Epidermal melanocyte (primary cell): ENCODE results near the gene DPH2.

Experiments
- DNase-seq: peaks from one replicate; pipeline ENCODE4 v3.0.0; 2011; ENCODE audit warnings: low spot score; ENCODE audit not compliant: insufficient read length

Gene DPH2

DNA sequence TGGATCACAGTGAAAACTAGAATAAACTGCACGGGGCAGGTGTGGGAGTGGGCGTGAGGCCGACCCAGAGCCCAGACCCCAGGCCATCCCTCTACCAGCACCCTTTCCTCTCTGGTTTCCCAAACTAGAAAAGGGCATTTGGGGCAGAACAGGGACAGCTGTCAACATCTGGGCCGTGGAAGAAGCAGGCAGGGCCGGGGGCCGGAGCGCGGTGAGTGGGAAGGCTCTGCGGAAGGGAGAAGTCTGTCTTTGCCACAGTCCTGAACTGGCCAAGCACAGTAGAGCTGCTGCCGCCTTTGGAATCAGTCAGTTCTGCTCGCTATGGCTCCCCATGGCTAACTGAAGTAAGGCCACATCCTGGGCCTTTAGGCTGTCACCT is 28.2 kb downstream of the DPH2 start:
- no peak for DNase-seq

DNA sequence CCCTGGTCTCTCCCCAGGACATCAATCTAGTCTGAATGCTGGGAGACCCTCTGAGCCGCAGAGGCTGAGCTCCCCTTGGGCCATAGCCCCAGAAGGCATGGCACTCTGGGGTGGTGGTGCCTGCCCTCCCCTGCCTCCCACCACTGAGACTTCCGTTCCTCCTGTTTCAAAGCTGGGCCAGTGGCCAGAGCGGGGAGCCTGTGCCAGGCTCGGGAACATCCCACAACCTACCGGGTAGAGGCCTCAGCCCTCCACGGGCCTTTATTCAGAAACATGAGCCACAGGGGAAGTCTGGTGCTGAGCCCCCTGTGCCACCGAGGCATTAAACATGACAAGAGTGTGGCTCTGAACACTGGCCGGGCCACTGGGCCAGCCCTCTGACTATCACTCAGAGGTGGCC is 29.6 kb downstream of the DPH2 start:
- no peak for DNase-seq

DNA sequence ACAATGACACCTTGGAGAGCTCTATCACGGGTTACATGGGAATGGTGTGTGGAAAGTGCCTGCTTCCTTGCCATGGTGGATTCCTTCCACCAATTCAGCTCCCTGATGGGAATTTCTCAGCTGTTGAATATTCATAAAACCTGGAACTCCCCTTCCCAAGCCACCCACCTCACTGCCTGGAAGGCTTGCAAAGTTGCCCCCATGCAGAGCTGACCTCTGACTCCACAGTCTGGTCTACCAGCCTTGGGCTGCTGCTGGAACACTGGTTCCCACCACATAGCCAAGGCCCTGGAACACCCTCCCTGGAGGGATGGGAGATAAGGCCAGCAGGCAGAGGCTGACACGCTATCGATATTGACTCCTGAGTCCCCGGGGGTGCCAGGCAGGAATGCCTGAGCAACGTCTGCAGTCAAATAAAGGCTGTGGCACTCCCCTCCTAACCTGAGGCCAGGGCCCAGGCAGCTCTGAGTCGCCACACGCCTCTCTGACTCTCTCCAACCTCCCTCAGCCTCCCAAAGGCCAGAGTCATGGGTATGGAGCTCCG is 30.4 kb downstream of the DPH2 start:
- no peak for DNase-seq

DNA sequence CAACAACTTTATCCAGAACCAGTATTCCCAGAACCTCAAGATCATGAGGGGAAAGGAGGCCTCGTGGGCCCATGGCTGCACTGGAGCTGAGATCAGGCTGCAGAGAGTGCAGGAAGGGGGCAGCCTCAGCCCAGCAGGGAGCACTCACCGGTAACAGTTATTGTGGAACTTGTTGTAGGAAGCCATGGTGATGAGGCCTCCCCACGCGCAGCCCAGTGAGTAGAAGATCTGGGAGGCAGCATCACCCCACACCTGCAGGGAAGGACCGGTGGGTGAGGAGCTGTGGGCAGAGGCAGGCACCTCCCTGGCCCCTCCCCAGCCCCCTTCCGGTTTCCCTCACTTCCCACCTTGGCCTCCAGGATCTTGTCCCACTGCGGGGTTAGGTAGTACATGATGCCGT is 32.4 kb downstream of the DPH2 start:
- no peak for DNase-seq

DNA sequence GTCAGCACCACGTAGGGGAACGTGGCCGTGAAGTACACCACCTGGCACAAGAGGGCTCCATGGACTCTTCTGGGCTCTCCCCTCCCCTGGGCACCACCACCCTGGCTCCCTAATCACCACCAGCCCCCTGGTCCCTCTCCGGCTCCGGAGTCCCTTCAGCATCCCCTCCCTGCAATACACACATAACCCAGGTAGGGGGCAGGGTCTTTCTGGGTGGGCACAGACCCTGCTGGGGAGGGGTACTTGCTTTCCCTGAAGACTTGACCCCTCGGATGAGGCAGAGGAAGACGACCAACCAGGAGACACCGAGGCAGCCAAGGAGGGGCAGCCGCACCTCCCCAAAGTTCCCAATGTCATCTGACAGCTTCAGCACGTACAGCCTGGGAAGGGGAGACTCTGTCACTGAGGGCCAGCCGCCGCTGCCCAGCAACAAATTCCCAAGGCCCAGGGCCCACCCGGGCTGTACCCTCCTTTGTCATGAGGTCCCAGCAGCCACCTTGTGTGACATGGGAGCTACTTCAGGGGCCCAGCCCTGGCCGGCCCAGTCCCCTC is 32.9 kb downstream of the DPH2 start:
- DNase-seq, result no peak

DNA sequence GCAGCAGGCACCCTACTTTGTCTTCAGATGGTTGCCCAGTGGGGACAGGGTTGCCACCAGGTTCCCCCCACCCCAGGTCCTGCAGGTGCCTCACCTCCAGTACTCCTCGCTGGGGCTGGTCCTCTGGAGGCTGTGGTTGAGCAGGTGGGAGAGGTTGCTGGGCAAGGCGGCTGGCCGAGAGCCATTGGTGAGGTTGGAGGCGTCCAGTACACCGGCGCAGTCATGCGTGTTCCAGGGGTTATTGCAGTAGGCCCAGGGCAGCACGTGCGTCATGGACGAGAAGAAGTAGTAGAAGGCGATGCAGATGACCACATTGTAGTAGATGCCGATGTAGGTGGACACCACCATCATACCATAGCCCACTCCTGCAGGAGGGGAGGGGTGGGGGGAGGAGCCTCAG is 38.4 kb downstream of the DPH2 start:
- DNase-seq, result no peak

DNA sequence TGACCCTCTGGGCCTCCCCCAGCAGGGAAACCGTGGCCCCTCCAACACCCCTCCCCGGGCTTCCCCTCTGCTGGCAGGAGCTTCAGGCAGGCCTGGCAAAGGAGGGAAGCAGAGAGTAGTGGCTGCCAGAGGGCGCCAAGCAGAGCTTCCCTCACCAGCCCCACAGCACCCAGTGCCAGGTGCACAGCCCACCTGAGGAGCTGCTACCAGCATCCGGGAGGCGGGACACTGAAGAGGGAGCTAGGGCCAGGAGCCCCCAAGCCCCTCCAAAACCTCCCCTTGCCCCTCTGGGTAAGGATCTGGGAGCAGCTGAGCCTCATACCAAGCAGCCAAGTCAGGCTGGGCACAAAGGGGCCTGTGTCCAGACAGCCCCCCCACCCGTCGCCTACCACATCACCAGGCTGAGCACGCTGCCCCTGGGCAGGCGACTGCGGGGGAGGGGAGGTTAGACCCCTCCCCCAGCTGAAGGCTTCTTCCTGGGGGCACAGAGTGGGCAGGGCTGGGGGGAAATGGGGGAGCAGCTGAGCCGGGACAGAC is 41.2 kb downstream of the DPH2 start:
- DNase-seq, result no peak

DNA sequence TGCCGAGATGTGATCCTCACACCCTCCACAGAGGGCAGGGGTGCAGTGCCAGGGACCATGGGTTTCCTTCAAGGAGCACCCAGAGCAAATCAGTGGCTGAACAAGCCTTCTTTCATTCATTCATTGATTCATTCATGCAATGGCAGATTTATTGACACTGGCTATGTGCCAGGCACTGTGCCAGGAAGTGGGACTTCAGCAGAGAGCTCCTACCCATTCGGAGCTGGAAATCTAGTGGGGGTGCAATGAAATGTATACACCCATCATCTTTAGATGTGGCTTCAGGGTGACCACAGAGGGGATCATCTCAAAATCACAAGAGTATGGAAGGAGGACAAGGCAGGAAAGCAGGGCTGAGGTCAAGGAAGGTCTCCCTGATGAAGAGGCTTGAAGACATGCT is 42.6 kb downstream of the DPH2 start:
- no peak for DNase-seq

DNA sequence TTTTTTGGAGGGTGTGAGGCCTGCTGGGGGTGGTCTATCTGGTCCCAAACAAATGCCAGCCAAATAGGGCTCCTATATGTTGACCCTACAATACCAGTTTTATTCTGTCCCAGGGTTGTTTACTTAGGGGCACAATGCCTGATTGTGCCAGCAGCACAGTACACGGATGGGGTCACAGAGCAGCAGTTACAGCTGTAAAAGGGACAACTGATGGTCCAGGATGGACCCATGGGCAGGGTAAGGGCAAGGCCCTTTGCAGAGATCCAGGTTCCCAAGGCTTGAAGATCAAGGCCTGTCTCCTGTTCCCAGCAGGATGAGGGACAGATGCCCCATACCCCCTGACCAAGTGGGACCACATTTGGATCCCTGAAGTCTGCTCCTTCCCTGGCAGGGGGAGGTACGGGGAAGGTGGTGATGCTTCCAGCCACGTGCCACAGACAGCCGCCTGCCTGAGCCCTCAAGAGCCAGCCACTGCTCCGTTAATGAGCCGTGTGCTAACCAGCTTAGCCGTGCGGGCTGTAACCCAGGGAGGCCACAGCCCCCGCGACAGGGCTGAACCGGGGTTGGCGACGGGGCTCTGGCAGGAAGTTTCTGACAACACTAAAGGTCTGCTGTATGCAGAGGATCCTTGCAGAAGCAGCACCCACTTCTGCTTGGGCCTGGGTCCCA is 43.3 kb downstream of the DPH2 start:
- no peak for DNase-seq

DNA sequence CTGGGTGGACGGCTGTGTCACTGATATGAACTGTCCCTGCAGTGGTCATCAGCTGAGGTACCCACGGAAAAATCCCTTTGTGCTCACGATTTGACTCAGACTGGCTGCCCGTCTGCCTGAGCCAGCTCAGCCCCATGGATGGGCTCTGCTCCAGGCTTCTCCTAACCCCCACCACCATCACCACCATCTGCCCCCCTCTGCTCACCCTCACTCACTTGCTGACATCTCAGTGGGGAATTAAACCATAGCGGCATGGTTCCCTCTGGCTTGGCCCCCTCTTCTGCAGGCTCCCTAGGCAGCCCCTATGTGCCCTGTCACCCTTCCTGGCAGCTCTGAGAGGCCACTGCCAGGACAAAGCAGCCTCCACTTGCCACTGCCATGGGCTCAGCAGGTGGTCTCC is 44.1 kb downstream of the DPH2 start:
- DNase-seq, result no peak

DNA sequence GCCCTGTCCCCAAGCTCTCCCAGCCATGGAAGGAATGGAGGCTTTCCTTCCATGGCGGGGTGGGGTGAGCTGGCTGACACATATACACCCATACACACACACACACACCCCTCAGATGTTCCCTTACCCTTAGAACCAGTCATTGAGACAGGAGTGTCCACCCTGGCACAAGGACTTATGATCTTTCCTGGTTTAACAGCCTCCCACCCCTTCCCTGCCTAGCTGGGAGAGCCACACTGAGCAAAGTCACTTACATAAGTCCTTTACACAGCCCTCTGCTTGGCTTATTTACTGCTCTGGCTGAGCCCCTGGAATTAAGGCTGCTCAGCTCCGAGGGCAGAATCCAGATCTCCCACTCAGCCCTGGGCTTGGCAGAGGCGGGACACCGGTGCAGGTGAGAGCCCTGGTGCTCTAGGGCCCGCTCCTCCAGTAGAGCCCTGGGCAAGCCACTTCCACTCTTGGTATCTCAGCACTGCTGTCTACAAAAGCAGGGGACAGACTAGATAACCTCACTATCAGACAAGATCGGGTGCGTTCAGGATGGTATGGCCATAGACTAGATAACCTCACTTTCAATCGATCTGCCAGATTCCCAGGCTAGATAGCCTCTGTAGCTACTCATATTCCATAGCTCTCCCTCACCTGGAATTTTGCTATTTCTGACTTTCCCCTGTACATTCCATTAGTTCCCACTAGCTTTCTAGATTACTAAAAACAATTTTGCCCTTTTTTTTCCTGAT is 44.7 kb downstream of the DPH2 start:
- peak; percentile 9 for DNase-seq

DNA sequence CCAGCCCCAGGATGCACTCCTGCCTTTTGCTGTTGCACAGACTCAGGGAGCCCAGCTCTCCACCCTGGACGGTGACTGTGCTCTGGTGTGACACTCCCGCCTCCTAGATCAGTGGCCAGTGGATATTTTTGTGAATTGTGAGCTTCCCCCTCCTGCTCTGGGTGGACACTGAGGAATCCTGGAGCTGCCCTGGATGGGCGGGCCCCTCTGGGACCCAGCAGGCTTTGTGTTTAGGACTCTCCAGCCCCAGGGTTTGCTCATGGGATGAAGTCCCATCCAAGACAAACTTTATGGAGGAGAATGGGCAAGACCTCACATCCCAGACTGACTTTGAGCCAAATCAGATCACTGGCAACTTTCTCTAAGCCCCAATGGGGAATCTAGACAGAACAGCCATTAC is 45.4 kb downstream of the DPH2 start:
- DNase-seq, result peak; percentile 7

DNA sequence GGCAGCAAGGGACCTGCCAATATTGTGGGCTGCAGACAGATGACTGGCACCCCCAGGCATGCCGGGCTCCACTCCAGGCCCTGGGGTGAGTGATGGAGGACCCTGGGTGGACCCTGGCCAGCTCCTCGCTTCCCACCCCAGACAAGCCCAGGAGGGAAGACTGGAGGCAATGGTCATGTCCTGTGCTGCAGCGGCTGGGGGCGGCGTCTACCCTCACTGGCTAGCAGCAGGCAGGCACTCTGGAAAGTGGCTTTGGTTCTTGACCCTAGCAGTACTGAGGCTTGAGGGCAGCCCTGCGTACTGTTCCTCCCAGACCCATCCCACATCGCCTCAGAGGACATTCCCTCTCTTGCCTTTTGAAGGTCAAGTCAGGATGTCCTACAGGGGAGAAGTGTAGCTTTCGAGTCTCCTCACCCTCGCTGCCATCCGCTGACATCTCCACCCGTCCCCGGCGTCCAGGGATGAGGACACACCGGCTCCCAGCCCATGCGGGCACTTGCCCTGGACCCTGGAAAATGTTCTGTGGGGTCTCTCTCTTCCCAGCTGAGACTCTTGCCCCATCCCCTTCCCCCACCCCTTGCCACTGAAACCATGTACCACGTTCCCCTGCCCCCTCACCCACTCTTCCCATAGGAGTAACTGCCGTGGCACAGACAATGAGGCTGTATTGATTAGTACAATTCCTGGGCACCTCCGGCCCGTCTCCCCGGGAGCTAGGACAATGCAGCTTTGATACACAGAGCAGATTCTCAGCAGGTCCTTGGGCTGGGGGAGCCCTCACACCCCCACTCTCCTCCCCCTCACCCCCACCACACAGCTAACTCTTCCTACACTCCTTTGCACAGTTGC is 46.5 kb downstream of the DPH2 start:
- DNase-seq, result no peak

DNA sequence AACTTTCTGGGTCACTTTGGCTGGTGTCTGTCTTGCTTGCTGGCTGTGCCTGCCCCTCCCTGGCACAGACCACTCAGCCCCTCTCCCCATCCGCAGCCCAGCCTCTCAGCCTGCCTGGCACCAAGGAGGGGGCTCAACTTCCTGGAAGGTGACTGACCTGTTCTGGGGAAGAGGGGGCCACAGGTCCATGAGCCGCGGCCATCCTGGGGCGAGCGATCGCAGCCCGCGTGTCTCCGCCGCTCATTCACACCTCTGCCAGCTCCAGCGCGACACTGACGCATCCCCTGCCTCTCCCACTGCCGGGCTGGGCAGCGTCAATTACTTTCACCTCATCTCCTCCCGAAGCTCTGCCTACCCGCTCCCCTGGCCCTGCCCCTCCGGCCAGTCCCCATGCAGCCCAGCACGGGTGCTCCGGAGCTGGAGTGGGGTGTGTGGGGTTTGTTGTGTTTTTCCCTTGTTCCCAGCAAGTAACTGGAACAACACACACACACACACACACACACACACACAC is 47.1 kb downstream of the DPH2 start:
- peak; percentile 0 for DNase-seq

DNA sequence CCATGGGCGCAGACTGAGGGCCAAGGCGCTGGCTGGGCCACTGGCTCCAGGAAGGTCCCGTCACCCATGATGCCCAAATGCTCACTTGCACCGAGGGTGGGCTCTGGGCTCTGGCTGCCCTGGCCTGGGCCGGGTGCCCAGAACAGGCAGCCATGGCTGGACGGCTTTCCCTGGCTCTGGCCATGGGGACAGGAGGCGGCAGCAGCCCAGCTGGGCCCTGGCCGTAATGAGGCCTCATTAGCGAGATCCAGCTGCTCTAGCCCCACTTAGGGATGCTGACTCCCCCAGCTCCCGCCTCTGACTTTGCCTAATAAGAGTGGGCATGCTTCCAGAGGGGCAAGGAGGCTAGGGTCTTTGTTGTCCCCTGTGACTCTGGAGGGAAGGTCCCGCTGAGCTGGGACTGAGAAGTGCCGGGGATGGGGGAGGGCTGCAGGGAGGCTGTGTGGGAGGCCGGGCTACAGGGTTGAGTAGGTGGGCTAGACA is 49.7 kb downstream of the DPH2 start:
- DNase-seq, result peak; percentile 7

DNA sequence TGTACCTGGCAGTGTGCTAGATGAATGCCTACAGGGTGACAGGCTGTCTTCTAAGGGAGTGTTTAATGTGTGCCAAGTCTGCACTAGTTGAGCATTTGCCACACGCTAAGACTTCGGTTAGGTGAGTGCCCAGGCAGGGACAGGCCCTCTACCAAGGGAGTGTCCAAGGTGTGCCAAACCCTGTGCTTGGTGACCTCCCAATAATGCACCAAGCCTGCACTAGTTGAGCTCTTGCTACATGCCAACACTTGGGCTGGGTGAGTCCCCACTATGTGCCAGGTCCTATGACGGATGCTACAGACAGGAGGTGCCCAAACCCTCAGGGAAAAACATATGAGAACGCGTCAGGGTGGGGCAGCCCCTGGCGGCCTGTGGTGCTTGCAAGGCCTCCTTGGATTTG is 50.7 kb downstream of the DPH2 start:
- no peak for DNase-seq

DNA sequence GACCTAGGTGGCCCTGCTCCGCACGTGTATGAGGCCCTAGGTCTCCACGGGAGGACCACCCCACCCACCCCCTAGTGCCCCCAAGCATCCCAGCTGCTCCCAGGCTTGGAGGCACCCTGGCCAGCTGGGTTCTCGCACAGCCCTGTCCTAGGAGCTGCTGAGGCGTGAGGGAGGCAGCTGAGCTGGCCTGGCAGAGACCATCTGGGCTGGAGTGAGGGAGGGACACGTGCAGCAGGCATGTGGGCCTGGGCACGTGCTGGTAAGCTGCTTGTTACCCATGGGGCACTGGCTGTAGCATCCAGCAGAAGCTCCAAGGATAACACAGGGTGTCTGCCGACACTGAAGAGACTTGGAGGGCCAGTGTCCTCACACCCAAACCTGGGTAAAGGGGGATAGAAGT is 51.3 kb downstream of the DPH2 start:
- DNase-seq, result no peak

DNA sequence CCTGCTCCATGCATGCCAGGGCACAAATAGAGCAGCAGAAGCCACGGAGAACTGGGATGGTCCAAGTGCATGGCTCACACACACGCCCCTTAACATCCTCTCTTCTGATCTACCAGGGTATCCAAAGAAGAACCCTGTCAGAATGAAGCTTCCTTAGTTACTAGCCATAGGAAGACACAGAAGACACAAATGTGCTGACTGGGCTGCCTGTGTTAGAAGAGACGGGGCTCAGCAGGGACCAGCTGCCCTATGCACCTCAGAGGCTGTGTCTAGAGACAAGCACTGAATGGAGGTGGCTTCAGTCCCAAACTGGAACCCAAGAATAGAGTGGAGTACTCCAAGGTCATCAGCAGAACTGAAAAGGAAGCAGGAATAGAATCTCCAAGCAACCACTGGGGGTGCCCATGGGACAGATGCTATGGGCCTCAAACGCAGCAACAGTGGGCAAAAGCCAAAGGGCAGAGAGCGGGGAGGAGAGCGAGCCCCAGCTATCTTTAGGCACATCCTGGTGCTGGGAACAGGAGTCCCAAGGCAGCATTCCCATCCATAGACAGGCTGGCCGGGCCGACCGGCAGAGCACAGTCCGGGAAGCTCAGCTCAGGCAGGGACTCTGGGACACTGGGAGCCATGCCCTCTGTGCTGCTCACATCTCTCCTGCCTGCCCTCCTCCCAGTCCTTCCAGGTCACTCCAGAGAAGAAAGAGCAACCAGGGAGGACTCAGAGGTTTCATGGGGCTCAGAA is 51.9 kb downstream of the DPH2 start:
- peak; percentile 1 for DNase-seq
